GM23338 (cell line): ENCODE measurements around the gene RYR3. TPM values are rescaled to one million over a fixed set of nuclear protein-coding genes. Genes with fewer than 3 reads are reported as not detected.

Source experiments
- ATAC-seq: fragments of 200-7000 bp; cut with Tn5 transposase; 3 replicates; pipeline ENCODE4 v1.9.1; 2020
- DNase-seq: peaks from one replicate; pipeline ENCODE4 v3.0.0-alpha.2; 2015; ENCODE audit warnings: low spot score
- H2AFZ ChIP-seq: fragments of 200-600 bp; sonication (generic); 2 replicates; pipeline ENCODE4 v1.8.0; 2016; ENCODE audit warnings: antibody characterized with exemption, mild to moderate bottlenecking, moderate library complexity
- H3F3A ChIP-seq: fragments of 200-600 bp; sonication (generic); replicated peaks from 2 replicates; pipeline ENCODE4 v1.8.0; 2017; ENCODE audit warnings: antibody characterized with exemption, mixed run types, low read depth
- H3K27ac ChIP-seq: fragments of 200-600 bp; sonication (generic); 2 replicates; pipeline ENCODE4 v1.6.1; 2016; ENCODE audit warnings: low read depth
- H3K27me3 ChIP-seq: fragments of 200-600 bp; sonication (generic); 2 replicates; pipeline ENCODE4 v1.8.0; 2016; ENCODE audit warnings: mild to moderate bottlenecking, mixed run types, moderate library complexity; ENCODE audit not compliant: insufficient read depth
- H3K36me3 ChIP-seq: fragments of 200-600 bp; sonication (generic); 2 replicates; pipeline ENCODE4 v1.8.0; 2016; ENCODE audit warnings: mild to moderate bottlenecking; ENCODE audit not compliant: insufficient read depth
- H3K4me1 ChIP-seq: fragments of 200-600 bp; sonication (generic); 2 replicates; pipeline ENCODE4 v1.8.0; 2016; ENCODE audit warnings: mild to moderate bottlenecking, moderate library complexity; ENCODE audit not compliant: insufficient read depth
- H3K4me2 ChIP-seq: fragments of 200-600 bp; sonication (generic); 2 replicates; pipeline ENCODE4 v1.7.1; 2017; ENCODE audit warnings: mixed run types
- H3K4me3 ChIP-seq: fragments of 200-600 bp; sonication (generic); 2 replicates; pipeline ENCODE4 v1.6.1; 2016; ENCODE audit warnings: mixed run types
- H3K79me2 ChIP-seq: fragments of 200-600 bp; sonication (generic); replicated peaks from 2 replicates; pipeline ENCODE4 v1.8.0; 2017; ENCODE audit warnings: mild to moderate bottlenecking; ENCODE audit not compliant: insufficient read depth
- H3K9me2 ChIP-seq: fragments of 200-600 bp; sonication (generic); 2 replicates; pipeline ENCODE4 v1.8.0; 2017; ENCODE audit not compliant: insufficient read depth
- H4K20me1 ChIP-seq: fragments of 200-600 bp; sonication (generic); replicated peaks from 2 replicates; pipeline ENCODE4 v1.8.0; 2017; ENCODE audit warnings: mild to moderate bottlenecking; ENCODE audit not compliant: insufficient read depth
- H3K27ac Mint-ChIP-seq: 2 replicates; pipeline ENCODE4 v1.8.0; 2020; ENCODE audit warnings: inconsistent platforms, mild to moderate bottlenecking, moderate library complexity, mixed read lengths
- H3K27me3 Mint-ChIP-seq: 3 replicates; pipeline ENCODE4 v1.8.0; 2022; ENCODE audit warnings: low read depth, mild to moderate bottlenecking, moderate library complexity, mixed read lengths, inconsistent platforms; ENCODE audit not compliant: insufficient read depth, poor library complexity
- H3K36me3 Mint-ChIP-seq: 3 replicates; pipeline ENCODE4 v1.8.0; 2021; ENCODE audit warnings: low read depth, mild to moderate bottlenecking, inconsistent platforms, moderate library complexity, mixed read lengths
- H3K4me1 Mint-ChIP-seq: 3 replicates; pipeline ENCODE4 v1.8.0; 2020; ENCODE audit warnings: mild to moderate bottlenecking, inconsistent platforms, mixed read lengths
- H3K4me3 Mint-ChIP-seq: 3 replicates; pipeline ENCODE4 v1.8.0; 2021; ENCODE audit warnings: moderate library complexity, mild to moderate bottlenecking, inconsistent platforms, mixed read lengths
- H3K9me3 Mint-ChIP-seq: 3 replicates; pipeline ENCODE4 v1.8.0; 2020; ENCODE audit warnings: moderate library complexity, mild to moderate bottlenecking, inconsistent platforms, mixed read lengths
- ZNF114 ChIP-seq: fragments of 250-450 bp; sonication (Bioruptor Pico); IDR thresholded peaks from 2 replicates; pipeline ENCODE4 v1.5.0; 2020; ENCODE audit warnings: mild to moderate bottlenecking, moderate library complexity
- ZNF462 ChIP-seq: fragments of 250-450 bp; sonication (Bioruptor Pico); IDR thresholded peaks from 2 replicates; pipeline ENCODE4 v1.5.0; 2020; ENCODE audit warnings: mild to moderate bottlenecking, moderate library complexity
- polyA plus RNA-seq: library from polyadenylated mRNA; unstranded; fragments of >200 nt; fragmentation: Nextera tagmentation; extraction: Ambion mirVana; gene quantifications from 2 replicates; pipeline ENCODE4 v1.2.1, GENCODE V29; 2016
- total RNA-seq: library from RNA; depleted of rRNA; stranded (reverse); fragments of >200 nt; shearing (Covaris generic); gene quantifications from 2 replicates; pipeline ENCODE4 v1.2.3, GENCODE V29; 2014
- TF ChIP-seq, protein P1 (sequence below), 2 experiments: fragments of 200-600 bp in 1 of 2; sonication (generic) in 1 of 2; conservative IDR thresholded peaks; 2 replicates each; pipeline versions ENCODE4 v1.5.1 to v1.6.1; 2016 to 2017; ENCODE audit warnings: antibody characterized with exemption in 2 of 2, low read depth in 2 of 2, mild to moderate bottlenecking in 2 of 2, moderate library complexity in 1 of 2
- TF ChIP-seq, protein P2 (sequence below): IDR thresholded peaks from 2 replicates; pipeline ENCODE4 v1.6.1; 2016; ENCODE audit warnings: antibody characterized with exemption

The RYR3 gene
- total and polyA plus RNA-seq, 2 experiments from 2014 or later, result 1.1 to 1.2 TPM

- Histone ChIP-seq H3K36me3 (no peaks in the 10 kb centered on the region), H3K27me3 (no peaks in the 10 kb centered on the region), H3K79me2 (no peaks in the 10 kb centered on the region), H3K4me2 (peak overlapping the region; percentile 59), H2AFZ (no peak overlapping the region), H3K4me1 (peaks cover 28% of the 10 kb centered on the region), H3K9me2 (peaks cover 35% of the 10 kb centered on the region), H3K27ac (peak overlapping the region; percentile 21; the same call in 1 of the 2 replicates), H3K4me3 (no peak overlapping the region), H4K20me1 (no peaks in the 10 kb centered on the region), H3F3A (no peaks in the 10 kb centered on the region)
- Mint-ChIP-seq H3K9me3 (no peaks in the 10 kb centered on the region), H3K36me3 (peaks cover 5% of the 10 kb centered on the region; the same call in 1 of the 3 replicates), H3K4me3 (peak overlapping the region; percentile 49; the same call in 2 of the 3 replicates), H3K27ac (peak overlapping the region; percentile 82), H3K4me1 (peaks cover 27% of the 10 kb centered on the region), H3K27me3 (peaks cover 11% of the 10 kb centered on the region)
- TF ChIP-seq, protein P1, sequence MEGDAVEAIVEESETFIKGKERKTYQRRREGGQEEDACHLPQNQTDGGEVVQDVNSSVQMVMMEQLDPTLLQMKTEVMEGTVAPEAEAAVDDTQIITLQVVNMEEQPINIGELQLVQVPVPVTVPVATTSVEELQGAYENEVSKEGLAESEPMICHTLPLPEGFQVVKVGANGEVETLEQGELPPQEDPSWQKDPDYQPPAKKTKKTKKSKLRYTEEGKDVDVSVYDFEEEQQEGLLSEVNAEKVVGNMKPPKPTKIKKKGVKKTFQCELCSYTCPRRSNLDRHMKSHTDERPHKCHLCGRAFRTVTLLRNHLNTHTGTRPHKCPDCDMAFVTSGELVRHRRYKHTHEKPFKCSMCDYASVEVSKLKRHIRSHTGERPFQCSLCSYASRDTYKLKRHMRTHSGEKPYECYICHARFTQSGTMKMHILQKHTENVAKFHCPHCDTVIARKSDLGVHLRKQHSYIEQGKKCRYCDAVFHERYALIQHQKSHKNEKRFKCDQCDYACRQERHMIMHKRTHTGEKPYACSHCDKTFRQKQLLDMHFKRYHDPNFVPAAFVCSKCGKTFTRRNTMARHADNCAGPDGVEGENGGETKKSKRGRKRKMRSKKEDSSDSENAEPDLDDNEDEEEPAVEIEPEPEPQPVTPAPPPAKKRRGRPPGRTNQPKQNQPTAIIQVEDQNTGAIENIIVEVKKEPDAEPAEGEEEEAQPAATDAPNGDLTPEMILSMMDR (conservative IDR thresholded peaks at IDR 0.05; ENCODE audit: low read depth in 2 of 2), result no peak
- TF ChIP-seq ZNF114 (CRISPR knock-in tag), result peak; percentile 81; the same call in 1 of the 2 replicates
- peak; percentile 100 for TF ChIP-seq ZNF462
- DNase-seq (peak; percentile 56), ATAC-seq (peak; percentile 92)
Observed at GRCh38 chr15:33844186-33844585, 533.4 kb downstream of the RYR3 start.

DNA sequence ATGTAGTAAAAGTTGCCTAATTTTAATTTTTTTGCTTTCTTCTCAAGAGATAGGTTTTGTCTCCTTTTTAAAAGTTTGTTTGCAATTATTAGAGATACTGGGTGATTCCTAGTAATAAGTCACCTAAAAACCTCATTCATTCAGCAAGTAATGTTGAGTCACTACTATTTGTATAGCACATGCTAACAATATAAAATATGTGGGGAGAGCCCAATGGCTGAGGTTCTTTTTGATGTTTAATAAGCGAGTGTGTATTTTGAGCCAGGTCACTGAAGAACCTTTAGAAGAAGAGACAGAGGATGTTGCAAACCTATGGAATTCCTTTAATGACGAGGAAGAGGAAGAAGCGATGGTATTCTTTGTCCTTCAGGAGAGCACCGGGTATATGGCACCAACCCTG, 533.8 kb downstream of the RYR3 start:
- Histone ChIP-seq H3K4me3 (no peak overlapping the region), H3K27ac (no peak overlapping the region), H3K4me1 (peaks cover 28% of the 10 kb centered on the region), H3K9me2 (peaks cover 35% of the 10 kb centered on the region), H4K20me1 (no peaks in the 10 kb centered on the region), H2AFZ (no peak overlapping the region; the same call in 1 of the 2 replicates), H3K79me2 (no peaks in the 10 kb centered on the region), H3K4me2 (peak overlapping the region; percentile 59; the same call in 1 of the 2 replicates), H3K27me3 (no peaks in the 10 kb centered on the region), H3K36me3 (no peaks in the 10 kb centered on the region), H3F3A (no peaks in the 10 kb centered on the region)
- H3K27me3 Mint-ChIP-seq, result peaks cover 11% of the 10 kb centered on the region
- DNase-seq, result no peak
- no peak for ATAC-seq
- H3K9me3 Mint-ChIP-seq, result no peaks in the 10 kb centered on the region
- no peak overlapping the region; the same call in 2 of the 3 replicates for H3K4me3 Mint-ChIP-seq
- peaks cover 27% of the 10 kb centered on the region for H3K4me1 Mint-ChIP-seq
- H3K36me3 Mint-ChIP-seq, result peaks cover 5% of the 10 kb centered on the region; the same call in 1 of the 3 replicates
- H3K27ac Mint-ChIP-seq, result no peak overlapping the region
- TF ChIP-seq ZNF114 (CRISPR knock-in tag), result no peak
- TF ChIP-seq, protein P2, sequence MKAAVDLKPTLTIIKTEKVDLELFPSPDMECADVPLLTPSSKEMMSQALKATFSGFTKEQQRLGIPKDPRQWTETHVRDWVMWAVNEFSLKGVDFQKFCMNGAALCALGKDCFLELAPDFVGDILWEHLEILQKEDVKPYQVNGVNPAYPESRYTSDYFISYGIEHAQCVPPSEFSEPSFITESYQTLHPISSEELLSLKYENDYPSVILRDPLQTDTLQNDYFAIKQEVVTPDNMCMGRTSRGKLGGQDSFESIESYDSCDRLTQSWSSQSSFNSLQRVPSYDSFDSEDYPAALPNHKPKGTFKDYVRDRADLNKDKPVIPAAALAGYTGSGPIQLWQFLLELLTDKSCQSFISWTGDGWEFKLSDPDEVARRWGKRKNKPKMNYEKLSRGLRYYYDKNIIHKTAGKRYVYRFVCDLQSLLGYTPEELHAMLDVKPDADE, result no peak
